Measurements from ENCODE around the gene NAA80. TPM values are rescaled to one million over a fixed set of nuclear protein-coding genes. Genes with fewer than 3 reads are reported as not detected.

NAA80 gene
- total and polyA plus RNA-seq, 2 donors (not counting 3 experiments of a cell fraction or from before 2014, with no cell fraction given) = 9.0 to 13.1 TPM

DNA sequence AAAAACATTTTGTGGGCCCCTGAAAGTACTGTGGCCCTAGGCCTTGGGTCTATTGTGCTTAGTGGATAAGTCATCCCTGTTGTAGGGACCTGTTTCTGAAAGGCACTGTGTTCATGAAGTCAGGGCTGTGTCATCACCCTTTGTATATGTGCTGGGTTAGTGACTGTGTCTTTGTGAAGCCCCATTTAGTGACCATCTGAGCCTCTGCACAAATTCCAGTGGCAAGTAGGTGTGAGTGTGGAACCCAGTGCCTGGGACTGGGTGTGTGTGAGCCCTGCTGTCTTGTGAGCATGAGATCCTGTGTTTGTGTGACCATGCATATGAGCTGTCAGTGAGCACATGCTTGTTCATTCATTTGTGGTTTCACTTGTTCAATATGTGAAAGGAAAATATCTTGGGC is 5.4 kb upstream of the NAA80 start:
- H3K4me2 ChIP-seq (ENCODE audit: insufficient read depth, low read length) = no peak overlapping the region
- FAIRE-seq (peak; percentile 28), DNase-seq (ENCODE audit: low read depth, low spot score) (no peak)
- intact Hi-C loops (cut with micrococcal nuclease) = no loop called here
- no peaks in the 10 kb centered on the region for H3K9me3 ChIP-seq (replicated peaks; ENCODE audit: control insufficient read depth, insufficient read depth, low read length)
- TF ChIP-seq, protein P1, sequence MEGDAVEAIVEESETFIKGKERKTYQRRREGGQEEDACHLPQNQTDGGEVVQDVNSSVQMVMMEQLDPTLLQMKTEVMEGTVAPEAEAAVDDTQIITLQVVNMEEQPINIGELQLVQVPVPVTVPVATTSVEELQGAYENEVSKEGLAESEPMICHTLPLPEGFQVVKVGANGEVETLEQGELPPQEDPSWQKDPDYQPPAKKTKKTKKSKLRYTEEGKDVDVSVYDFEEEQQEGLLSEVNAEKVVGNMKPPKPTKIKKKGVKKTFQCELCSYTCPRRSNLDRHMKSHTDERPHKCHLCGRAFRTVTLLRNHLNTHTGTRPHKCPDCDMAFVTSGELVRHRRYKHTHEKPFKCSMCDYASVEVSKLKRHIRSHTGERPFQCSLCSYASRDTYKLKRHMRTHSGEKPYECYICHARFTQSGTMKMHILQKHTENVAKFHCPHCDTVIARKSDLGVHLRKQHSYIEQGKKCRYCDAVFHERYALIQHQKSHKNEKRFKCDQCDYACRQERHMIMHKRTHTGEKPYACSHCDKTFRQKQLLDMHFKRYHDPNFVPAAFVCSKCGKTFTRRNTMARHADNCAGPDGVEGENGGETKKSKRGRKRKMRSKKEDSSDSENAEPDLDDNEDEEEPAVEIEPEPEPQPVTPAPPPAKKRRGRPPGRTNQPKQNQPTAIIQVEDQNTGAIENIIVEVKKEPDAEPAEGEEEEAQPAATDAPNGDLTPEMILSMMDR (IDR thresholded peaks at IDR 0.05; ENCODE audit: extremely low read depth in 1 of 2, insufficient read depth in 1 of 2, low read depth in 1 of 2, low read length in 2 of 2) = no peak
- no peak for TF ChIP-seq JUN (IDR thresholded peaks at IDR 0.05; ENCODE audit: borderline replicate concordance, insufficient read depth, insufficient read length, low read depth)
- BruUV-seq (replicated peaks) = no TSS peak
- no peak overlapping the region for H3K4me3 ChIP-seq (replicated peaks in 1 of 3; ENCODE audit: insufficient read depth in 1 of 3, low read depth in 1 of 3, low read length in 3 of 3)
- no peak overlapping the region for H3K9ac ChIP-seq (replicated peaks; ENCODE audit: extremely low read depth, insufficient read depth, low read length)
- H3K27me3 ChIP-seq (ENCODE audit: control insufficient read depth in 2 of 2, insufficient read depth in 2 of 2, low read length in 2 of 2) = no peaks in the 10 kb centered on the region
- ChIA-PET POLR2A (no interaction called here), CTCF (interaction anchor here (1.0 to 6.6 kb wide), 2 partner anchors 10 to 19 kb away, joined by 5 to 48 read pairs; partner anchors contain the start of gene HYAL2)
- dilution Hi-C loops (cut with MboI; ENCODE audit: extremely low pct_ligation_motif_present, low sequenced_read_pairs) = no loop called here
- H3K27ac ChIP-seq (ENCODE audit: insufficient read depth, low read depth, low read length) = no peak overlapping the region
- H2AFZ ChIP-seq (ENCODE audit: low read depth, low read length) = no peak overlapping the region
- no peaks in the 10 kb centered on the region for H3K9me1 ChIP-seq (replicated peaks; ENCODE audit: control insufficient read depth, extremely low read depth, insufficient read depth, low read length)
- no peaks in the 10 kb centered on the region for H4K20me1 ChIP-seq (replicated peaks; ENCODE audit: control insufficient read depth, extremely low read depth, insufficient read depth, low read length)
- H3K4me1 ChIP-seq (ENCODE audit: control insufficient read depth, extremely low read depth, insufficient read depth, low read length) = peaks cover 15% of the 10 kb centered on the region
- no peaks in the 10 kb centered on the region for H3K36me3 ChIP-seq (ENCODE audit: control insufficient read depth in 2 of 2, extremely low read depth in 1 of 2, insufficient read depth in 2 of 2, low read length in 2 of 2)
- no peaks in the 10 kb centered on the region for H3K79me2 ChIP-seq (ENCODE audit: control insufficient read depth, insufficient read depth, low read length)

DNA sequence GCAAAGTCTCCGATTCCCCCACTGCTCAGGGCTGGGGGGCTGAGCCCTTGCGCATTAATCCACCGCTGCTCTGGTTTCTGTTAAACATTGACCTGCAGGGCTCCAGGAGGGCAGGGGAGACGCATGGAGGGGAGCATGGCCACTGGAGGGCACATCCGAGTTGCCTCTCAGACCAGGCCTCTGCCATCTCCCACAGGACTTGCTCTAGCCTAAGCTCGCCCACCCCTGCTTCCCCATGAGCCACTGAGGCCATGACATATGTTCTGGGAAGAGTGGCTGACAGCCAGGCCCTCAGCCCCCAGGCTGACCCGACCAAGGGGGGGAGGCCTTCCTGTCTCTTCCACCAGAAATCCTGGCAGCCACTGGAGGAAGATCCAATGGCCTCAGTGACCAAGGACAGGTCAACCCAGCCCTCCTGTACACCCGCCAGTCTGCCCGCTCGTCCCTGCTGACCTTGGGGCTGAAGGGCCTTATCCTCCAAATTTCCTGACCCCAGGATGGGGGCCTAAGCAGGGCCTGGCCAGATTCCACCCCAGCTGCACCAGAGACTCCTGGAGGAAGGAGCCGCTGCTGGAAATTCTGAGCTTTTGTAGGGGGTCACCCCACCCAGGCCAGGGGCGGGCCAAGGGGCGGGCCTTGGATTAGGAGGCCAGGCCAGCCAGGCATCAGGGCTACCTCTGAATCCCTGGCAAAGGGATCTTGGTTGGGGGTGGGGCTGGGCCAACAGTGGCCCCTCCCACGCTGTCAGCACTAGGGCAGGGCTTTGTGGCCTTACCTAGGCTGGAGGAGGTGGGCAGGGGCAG is 4.0 kb upstream of the NAA80 start, which contains the start of gene HYAL1:
HYAL1 (minus strand) TSS at position 562 of the 803 bp plus-strand sequence. CDS start 618 bp downstream, outside the sequence.
- Histone ChIP-seq H3K4me2 (ENCODE audit: insufficient read depth, low read length) (no peak within 1 kb of the TSS), H3K9ac (replicated peaks; ENCODE audit: extremely low read depth, insufficient read depth, low read length) (no peak within 1 kb of the TSS), H3K27ac (ENCODE audit: insufficient read depth, low read depth, low read length) (no peak within 1 kb of the TSS), H3K4me3 (replicated peaks in 1 of 3; ENCODE audit: insufficient read depth in 1 of 3, low read depth in 1 of 3, low read length in 3 of 3) (no peak within 1 kb of the TSS), H3K9me1 (replicated peaks; ENCODE audit: control insufficient read depth, extremely low read depth, insufficient read depth, low read length) (no peaks in the 10 kb centered on the region), H3K27me3 (ENCODE audit: control insufficient read depth in 2 of 2, insufficient read depth in 2 of 2, low read length in 2 of 2) (no peaks in the 10 kb centered on the region), H2AFZ (ENCODE audit: low read depth, low read length) (no peak within 1 kb of the TSS), H3K79me2 (ENCODE audit: control insufficient read depth, insufficient read depth, low read length) (no peaks in the 10 kb centered on the region), H3K9me3 (replicated peaks; ENCODE audit: control insufficient read depth, insufficient read depth, low read length) (no peaks in the 10 kb centered on the region), H3K36me3 (ENCODE audit: control insufficient read depth in 2 of 2, extremely low read depth in 1 of 2, insufficient read depth in 2 of 2, low read length in 2 of 2) (no peaks in the 10 kb centered on the region), H4K20me1 (replicated peaks; ENCODE audit: control insufficient read depth, extremely low read depth, insufficient read depth, low read length) (no peaks in the 10 kb centered on the region), H3K4me1 (ENCODE audit: control insufficient read depth, extremely low read depth, insufficient read depth, low read length) (peaks cover 23% of the 10 kb centered on the region)
- intact Hi-C loops (cut with micrococcal nuclease) = no loop called here
- FAIRE-seq (no peak), DNase-seq (ENCODE audit: low read depth, low spot score) (no peak)
- dilution Hi-C loops (cut with MboI; ENCODE audit: extremely low pct_ligation_motif_present, low sequenced_read_pairs) = no loop called here
- POLR2A ChIA-PET = no interaction called here
- TF ChIP-seq POLR2AphosphoS5 (IDR thresholded peaks at IDR 0.05; ENCODE audit: insufficient read depth, low read depth, low read length) = peak; percentile 25
- no peak for TF ChIP-seq POLR2A (IDR thresholded peaks at IDR 0.05; ENCODE audit: low read depth, low read length)
- TF ChIP-seq EZH2 (IDR thresholded peaks at IDR 0.05; ENCODE audit: borderline replicate concordance, low read depth, low read length, severe bottlenecking) = no peak
- no peak for TF ChIP-seq FOS (IDR thresholded peaks at IDR 0.05; ENCODE audit: borderline replicate concordance, insufficient read depth, low read length)
- TF ChIP-seq, protein P1 (IDR thresholded peaks at IDR 0.05; ENCODE audit: extremely low read depth in 1 of 2, insufficient read depth in 1 of 2, low read depth in 1 of 2, low read length in 2 of 2) = peak in 1 of 2 donors; percentile 10
- TF ChIP-seq, protein P2, sequence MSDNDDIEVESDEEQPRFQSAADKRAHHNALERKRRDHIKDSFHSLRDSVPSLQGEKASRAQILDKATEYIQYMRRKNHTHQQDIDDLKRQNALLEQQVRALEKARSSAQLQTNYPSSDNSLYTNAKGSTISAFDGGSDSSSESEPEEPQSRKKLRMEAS (IDR thresholded peaks at IDR 0.05; ENCODE audit: insufficient read depth, insufficient read length) = no peak
- BruUV-seq (replicated peaks) = no TSS peak
- CTCF ChIA-PET = interaction anchor here (0.6 to 6.6 kb wide), 3 partner anchors 15 to 77 kb away, joined by 3 to 48 read pairs (median 3); partner anchors contain the start of gene HYAL2

Measured in endothelial cell of umbilical vein (primary cell).